GM15510 (cell line): ENCODE data around the gene AKAP8.

Source experiments
- POLR2A ChIP-seq: IDR thresholded peaks from 3 replicates; pipeline ENCODE4 v1.6.1; 2011; ENCODE audit warnings: borderline replicate concordance; ENCODE audit not compliant: insufficient read length; ENCODE audit errors: extremely low read depth

The AKAP8 gene

GRCh38 chr19:15379083-15379998 lies at the start of gene AKAP8:
Gene AKAP8 (minus strand): TSS chr19:15379787. CDS start chr19:15379731, 56 bp downstream.
- TF ChIP-seq POLR2A = peak; percentile 73

- TF ChIP-seq POLR2A = no peak
Measured at GRCh38 chr19:15427991-15428471, 48.4 kb upstream of the AKAP8 start.

DNA sequence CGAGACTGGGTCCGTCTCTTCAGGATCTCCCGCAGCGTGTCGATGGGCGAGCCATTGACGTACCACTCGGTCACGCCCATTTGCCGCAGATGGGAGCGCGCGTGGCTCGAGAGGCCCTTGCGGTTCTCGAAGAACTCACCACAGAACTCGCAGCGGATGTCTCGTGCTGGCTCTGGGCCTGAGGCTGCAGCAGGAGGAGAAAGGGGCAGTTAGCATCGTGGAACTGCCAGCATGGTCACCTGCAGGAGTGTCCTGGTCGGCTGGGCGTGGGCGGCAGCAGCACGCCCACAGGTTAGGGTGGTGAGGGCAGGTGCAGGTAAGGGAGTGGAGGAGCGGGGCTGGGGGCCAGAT lies 47.7 kb upstream of the AKAP8 start:
- no peak for TF ChIP-seq POLR2A

- no peak for TF ChIP-seq POLR2A
Measured at GRCh38 chr19:15426485-15427349, 47.1 kb upstream of the AKAP8 start.

GRCh38 chr19:15425321-15425950 lies 45.8 kb upstream of the AKAP8 start:
- TF ChIP-seq POLR2A = no peak

DNA sequence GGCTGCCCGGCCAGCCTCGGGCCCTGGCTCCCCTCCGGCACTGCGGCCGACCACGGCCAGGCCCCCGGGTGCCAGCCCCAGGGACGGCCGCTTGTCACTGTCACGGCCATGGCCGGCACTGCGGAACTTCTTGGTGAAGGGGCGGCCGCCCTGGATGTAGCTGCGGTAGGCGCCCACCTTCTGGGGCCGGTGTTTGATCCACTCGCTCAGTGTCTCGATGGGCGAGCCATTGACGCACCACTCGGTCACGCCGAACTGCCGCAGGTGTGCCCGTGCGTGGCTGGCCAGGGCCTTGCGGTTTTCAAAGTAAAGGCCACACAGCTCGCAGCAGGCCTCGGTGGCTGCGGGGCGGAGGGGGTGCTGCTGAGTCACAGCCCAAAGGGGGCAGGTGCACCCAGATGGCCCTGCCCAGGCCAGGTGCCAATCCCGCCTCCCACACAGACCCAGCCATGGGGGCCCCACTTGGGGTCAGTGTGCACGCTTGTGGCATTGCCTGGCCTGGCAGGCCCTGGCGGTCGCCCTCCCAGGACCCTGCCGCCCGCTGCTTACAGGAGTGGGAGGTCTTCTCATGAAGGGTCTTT lies 45.2 kb upstream of the AKAP8 start:
- no peak for TF ChIP-seq POLR2A

- TF ChIP-seq POLR2A = no peak
Measured at GRCh38 chr19:15424121-15424520, 44.5 kb upstream of the AKAP8 start.

- no peak for TF ChIP-seq POLR2A
Measured at GRCh38 chr19:15423130-15423529, 43.5 kb upstream of the AKAP8 start.

DNA sequence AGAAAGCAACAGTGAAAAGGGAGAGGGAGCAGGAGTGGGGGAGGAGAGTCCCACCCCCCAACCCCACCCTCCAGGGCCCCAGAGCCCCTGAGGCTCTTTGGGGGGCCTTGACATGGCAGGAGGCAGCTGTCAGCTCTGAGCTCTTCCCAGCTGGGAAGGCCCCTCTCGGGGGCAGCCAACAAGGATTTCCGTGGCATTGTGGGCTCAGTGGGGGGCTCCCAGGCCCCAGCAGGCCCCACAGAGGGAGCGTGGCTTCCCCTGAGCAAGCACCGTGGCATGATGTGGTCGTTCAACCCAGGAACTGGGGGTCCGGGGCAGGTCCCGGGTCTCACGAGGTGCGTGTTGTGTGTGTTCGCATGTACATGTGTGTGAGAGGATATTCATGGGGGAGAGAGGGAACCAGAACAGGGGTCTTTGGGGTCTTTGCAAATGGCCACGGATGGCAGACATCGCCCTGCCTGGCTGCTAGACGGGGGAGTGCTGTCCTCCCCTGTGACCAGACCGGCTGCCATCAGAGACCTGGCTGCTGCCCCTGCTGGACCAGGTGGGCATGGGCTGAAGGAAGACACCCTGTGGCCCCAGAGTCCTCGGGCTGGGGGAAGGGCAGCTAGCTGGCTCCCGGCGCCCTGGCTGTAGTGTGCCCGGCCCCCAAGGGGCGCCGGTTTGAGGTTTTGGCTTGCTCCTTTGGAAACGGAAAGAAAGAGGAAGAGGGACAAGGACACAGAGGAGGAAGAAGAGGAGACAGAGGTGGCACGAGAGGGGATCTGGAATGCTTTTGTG lies 42.9 kb upstream of the AKAP8 start:
- no peak for TF ChIP-seq POLR2A

- TF ChIP-seq POLR2A = no peak
Measured at GRCh38 chr19:15421721-15422260, 42.2 kb upstream of the AKAP8 start.

GRCh38 chr19:15421136-15421695 lies 41.6 kb upstream of the AKAP8 start:
- no peak for TF ChIP-seq POLR2A

- TF ChIP-seq POLR2A = no peak
Measured at GRCh38 chr19:15419413-15420025, 39.9 kb upstream of the AKAP8 start.

GRCh38 chr19:15418579-15419412 lies 39.2 kb upstream of the AKAP8 start, which contains the start of gene AKAP8L:
Gene AKAP8L (minus strand): TSS chr19:15418988. CDS start chr19:15418923, 65 bp downstream.
- TF ChIP-seq POLR2A = peak; percentile 93

GRCh38 chr19:15418231-15418578 lies 38.6 kb upstream of the AKAP8 start:
- no peak for TF ChIP-seq POLR2A
